Upper lobe of right lung (tissue), 1 donor: ENCODE measurements around the gene CELSR2. TPM values are rescaled to one million over a fixed set of nuclear protein-coding genes. Genes with fewer than 3 reads are reported as not detected.

Experiments
- ATAC-seq: fragments of 200-7000 bp; cut with Tn5 transposase; one replicate; pipeline ENCODE4 v1.9.1; 2020; ENCODE audit warnings: mild to moderate bottlenecking, moderate library complexity
- DNase-seq: peaks from one replicate; pipeline ENCODE4 v3.0.0-alpha.2; 2020
- H3K27ac ChIP-seq: fragments of 200-600 bp; one replicate; pipeline ENCODE4 v1.8.0; 2022
- H3K27me3 ChIP-seq: fragments of 200-600 bp; one replicate; pipeline ENCODE4 v1.8.0; 2022; ENCODE audit warnings: mild to moderate bottlenecking
- H3K36me3 ChIP-seq: fragments of 200-600 bp; one replicate; pipeline ENCODE4 v1.8.0; 2022
- H3K4me1 ChIP-seq: fragments of 200-600 bp; one replicate; pipeline ENCODE4 v1.8.0; 2022
- H3K4me3 ChIP-seq: fragments of 200-600 bp; one replicate; pipeline ENCODE4 v1.8.0; 2022; ENCODE audit warnings: mild to moderate bottlenecking
- H3K9me3 ChIP-seq: fragments of 200-600 bp; one replicate; pipeline ENCODE4 v1.8.0; 2022
- CTCF ChIP-seq: fragments of 200-600 bp; IDR thresholded peaks from one replicate; pipeline ENCODE4 v1.8.0; 2022; ENCODE audit warnings: antibody characterized with exemption
- intact Hi-C: fragments of 100-400 bp; cut with DNase I; formaldehyde crosslinking; loops from one replicate; pipeline ENCODE4 v1.11.0; 2022
- total RNA-seq: library from RNA; stranded (reverse); fragmentation: NEBNext Ultra II Directional; extraction: Animal tissue kit (Norgen Biotek cat#: 25700); gene quantifications from one replicate; pipeline ENCODE4 v1.2.1, GENCODE V29; 2021
- donor health status: DM: no; HTN: yes; CAD: no; lungs with severe emphysema.

CELSR2 gene
- total RNA-seq, 1 donor from 2014 or later = 7.4 TPM

- peak overlapping the region; percentile 29 for H3K4me3 ChIP-seq
- TF ChIP-seq CTCF = no peak
- DNase-seq (no peak), ATAC-seq (no peak)
- no peaks in the 10 kb centered on the region for H3K36me3 ChIP-seq
- H3K27ac ChIP-seq = no peak overlapping the region
- H3K4me1 ChIP-seq = peaks cover 17% of the 10 kb centered on the region
- no peaks in the 10 kb centered on the region for H3K9me3 ChIP-seq
- intact Hi-C loops = no loop called here
- no peaks in the 10 kb centered on the region for H3K27me3 ChIP-seq
Observed at GRCh38 chr1:109275706-109276345, 26.5 kb downstream of the CELSR2 start.

- peak; percentile 87 for ATAC-seq
- no peak overlapping the region for H3K4me3 ChIP-seq
- H3K9me3 ChIP-seq = no peaks in the 10 kb centered on the region
- H3K27me3 ChIP-seq = no peaks in the 10 kb centered on the region
- H3K36me3 ChIP-seq = no peaks in the 10 kb centered on the region
- H3K4me1 ChIP-seq = peaks cover 30% of the 10 kb centered on the region
- peak; percentile 94 for TF ChIP-seq CTCF
- peak overlapping the region; percentile 49 for H3K27ac ChIP-seq
- peak; percentile 93 for DNase-seq
- intact Hi-C loops = no loop called here
Observed at GRCh38 chr1:109277434-109278204, 28.3 kb downstream of the CELSR2 start.

GRCh38 chr1:109279615-109280278 lies 30.4 kb downstream of the CELSR2 start:
- intact Hi-C loops = loop anchor here (5.0 kb wide), 1 partner anchor 118 kb away; the partner anchor contains the start of gene SORT1
- Histone ChIP-seq H3K4me3 (no peak overlapping the region), H3K27ac (no peak overlapping the region), H3K9me3 (no peaks in the 10 kb centered on the region), H3K4me1 (peaks cover 38% of the 10 kb centered on the region), H3K36me3 (no peaks in the 10 kb centered on the region), H3K27me3 (no peaks in the 10 kb centered on the region)
- no peak for TF ChIP-seq CTCF
- ATAC-seq (no peak), DNase-seq (no peak)

- DNase-seq (peak; percentile 62), ATAC-seq (no peak)
- intact Hi-C loops = loop anchor here (5.0 kb wide), 1 partner anchor 116 kb away; the partner anchor contains the start of gene SORT1
- no peak for TF ChIP-seq CTCF
- H3K27ac ChIP-seq = no peak overlapping the region
- H3K9me3 ChIP-seq = no peaks in the 10 kb centered on the region
- no peaks in the 10 kb centered on the region for H3K36me3 ChIP-seq
- H3K27me3 ChIP-seq = no peaks in the 10 kb centered on the region
- no peak overlapping the region for H3K4me3 ChIP-seq
- peaks cover 30% of the 10 kb centered on the region for H3K4me1 ChIP-seq
Observed at GRCh38 chr1:109280862-109281261, 31.5 kb downstream of the CELSR2 start.

GRCh38 chr1:109281680-109282496 lies 32.5 kb downstream of the CELSR2 start:
- DNase-seq = no peak
- ATAC-seq = no peak
- Histone ChIP-seq H3K9me3 (no peaks in the 10 kb centered on the region), H3K27me3 (no peaks in the 10 kb centered on the region), H3K27ac (peak overlapping the region; percentile 42), H3K4me3 (peak overlapping the region; percentile 75), H3K36me3 (no peaks in the 10 kb centered on the region), H3K4me1 (peaks cover 29% of the 10 kb centered on the region)
- TF ChIP-seq CTCF = no peak
- intact Hi-C loops = loop anchor here (5.0 kb wide), 1 partner anchor 115 kb away; the partner anchor contains the start of gene SORT1
